Stimulated activated naive B cell treated with anti-CD40 and anti-IgM and Interleukin-4, amounts not matched to agents 10 μg/mL and 1 μg/mL and 100 μg/mL, for 72 hours (primary cell): ENCODE measurements around the gene PAX5.

Experiments
- ATAC-seq, 2 donors: fragments of 150-1000 bp; cut with Tn5 transposase; replicated peaks; 2 replicates each; pipeline ENCODE4 v1.10.0; 2021; ENCODE audit warnings: moderate library complexity in 1 of 2
- DNase-seq: peaks from one replicate; pipeline ENCODE4 v3.0.0; 2021
- H3K27ac Mint-ChIP-seq: one replicate; pipeline ENCODE4 v1.8.0; 2022; ENCODE audit warnings: mild to moderate bottlenecking, mixed read lengths
- H3K27me3 Mint-ChIP-seq, 2 donors: one replicate each; pipeline ENCODE4 v1.8.0; 2022; ENCODE audit warnings: mixed read lengths in 2 of 2
- H3K36me3 Mint-ChIP-seq, 2 donors: one replicate each; pipeline ENCODE4 v1.8.0; 2022; ENCODE audit warnings: mixed read lengths in 2 of 2, mild to moderate bottlenecking in 1 of 2
- H3K4me1 Mint-ChIP-seq, 2 donors: one replicate each; pipeline ENCODE4 v1.8.0; 2022; ENCODE audit warnings: mixed read lengths in 2 of 2, mild to moderate bottlenecking in 1 of 2
- H3K4me3 Mint-ChIP-seq, 2 donors: one replicate each; pipeline ENCODE4 v1.8.0; 2022; ENCODE audit warnings: mild to moderate bottlenecking in 2 of 2, mixed read lengths in 2 of 2, moderate library complexity in 1 of 2
- H3K9me3 Mint-ChIP-seq, 2 donors: one replicate each; pipeline ENCODE4 v1.8.0; 2022; ENCODE audit warnings: mixed read lengths in 2 of 2, mild to moderate bottlenecking in 1 of 2

The PAX5 gene

DNA sequence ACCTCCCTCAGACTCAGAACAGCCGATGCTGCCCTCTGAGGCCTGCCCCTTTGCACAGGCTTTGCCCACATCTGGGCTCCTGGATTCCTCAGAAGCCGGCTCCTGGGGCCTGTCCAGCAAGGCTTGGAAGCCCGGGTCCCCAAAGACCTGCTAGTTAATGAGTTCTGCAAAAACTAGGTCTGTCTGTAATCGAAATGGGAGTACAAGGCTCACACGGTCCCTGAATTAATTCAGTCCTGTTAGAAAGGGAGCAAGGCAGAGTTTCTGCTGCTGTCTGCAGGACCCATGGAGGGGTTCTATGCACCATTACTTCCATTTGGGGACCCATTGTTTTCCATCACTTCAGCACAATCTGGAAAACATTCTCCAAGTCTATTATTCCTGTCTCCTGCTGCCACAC is 239.6 kb downstream of the PAX5 start:
- no peak overlapping the region for H3K27ac Mint-ChIP-seq
- ATAC-seq (no peak), DNase-seq (no peak)
- peaks cover 10 to 17% of the 10 kb centered on the region in 2 donors for H3K9me3 Mint-ChIP-seq
- peaks cover 5 to 9% of the 10 kb centered on the region in 2 donors for H3K36me3 Mint-ChIP-seq
- H3K4me1 Mint-ChIP-seq: no peaks in the 10 kb centered on the region
- no peak overlapping the region for H3K4me3 Mint-ChIP-seq
- no peaks in the 10 kb centered on the region for H3K27me3 Mint-ChIP-seq

DNA sequence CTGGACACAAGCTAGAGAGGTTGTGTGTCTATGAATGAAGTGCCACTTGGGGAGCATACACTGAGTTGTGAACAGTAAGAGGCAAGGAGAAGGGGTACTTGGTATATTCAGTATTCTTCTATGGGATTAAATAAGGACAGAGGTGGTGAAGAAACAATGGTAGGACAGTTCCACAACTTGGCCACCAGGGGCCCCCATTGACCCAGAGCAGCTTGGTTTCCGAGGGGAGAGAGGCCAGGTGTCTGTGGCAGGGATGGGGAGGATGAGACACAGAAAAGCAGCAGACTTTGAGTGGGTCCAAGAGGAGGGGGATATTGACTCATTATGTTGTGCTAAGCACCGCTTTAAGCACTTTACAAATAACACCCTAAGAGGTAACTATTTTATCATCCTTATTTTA is 240.8 kb downstream of the PAX5 start:
- no peak for DNase-seq
- Mint-ChIP-seq H3K27ac (no peak overlapping the region), H3K4me3 (no peak overlapping the region), H3K27me3 (no peaks in the 10 kb centered on the region), H3K4me1 (no peaks in the 10 kb centered on the region), H3K9me3 (peaks cover 10 to 17% of the 10 kb centered on the region in 2 donors), H3K36me3 (peaks cover 5 to 9% of the 10 kb centered on the region in 2 donors)
- no peak for ATAC-seq

GRCh38 chr9:36791222-36791950 is 242.7 kb downstream of the PAX5 start:
- Mint-ChIP-seq H3K36me3 (peaks cover 5 to 9% of the 10 kb centered on the region in 2 donors), H3K9me3 (peaks cover 9 to 13% of the 10 kb centered on the region in 2 donors), H3K4me3 (no peak overlapping the region), H3K4me1 (no peaks in the 10 kb centered on the region), H3K27me3 (no peaks in the 10 kb centered on the region), H3K27ac (no peak overlapping the region)
- DNase-seq: no peak
- no peak for ATAC-seq

DNA sequence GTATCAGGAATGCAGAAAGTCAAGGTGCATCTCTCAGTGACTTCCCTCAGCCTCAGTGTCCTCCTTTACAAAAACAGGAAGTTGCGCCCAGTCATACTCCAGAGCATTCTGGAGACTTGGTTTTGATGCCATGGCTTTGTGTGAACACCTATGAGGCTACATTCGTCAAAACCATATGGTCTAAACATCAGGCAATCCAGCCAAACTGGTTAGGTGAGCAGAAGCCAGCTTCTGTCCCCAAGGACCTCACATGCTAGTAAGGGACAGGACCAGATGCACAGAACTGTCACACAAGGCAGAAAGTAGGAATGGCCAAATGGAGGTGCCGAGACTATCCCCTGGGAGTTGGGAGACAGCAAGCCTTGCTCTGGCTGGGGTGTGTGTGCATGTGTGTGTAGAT is 244.2 kb downstream of the PAX5 start:
- Mint-ChIP-seq H3K4me3 (no peak overlapping the region), H3K9me3 (peaks cover 9 to 13% of the 10 kb centered on the region in 2 donors)

GRCh38 chr9:36788534-36788933 is 245.5 kb downstream of the PAX5 start:
- Mint-ChIP-seq H3K27ac (no peak overlapping the region), H3K27me3 (peaks cover 14 to 17% of the 10 kb centered on the region in 2 donors), H3K4me3 (no peak overlapping the region), H3K4me1 (no peaks in the 10 kb centered on the region), H3K9me3 (peaks cover 6 to 10% of the 10 kb centered on the region in 2 donors), H3K36me3 (peaks cover 5 to 6% of the 10 kb centered on the region in 2 donors)
- DNase-seq (no peak), ATAC-seq (peak; percentile 50 to 57)

More for the DNA sequence above, 244.2 kb downstream of the PAX5 start:
- DNase-seq (no peak), ATAC-seq (no peak)
- H3K36me3 Mint-ChIP-seq: peaks cover 5 to 9% of the 10 kb centered on the region in 2 donors
- peaks cover 5 to 9% of the 10 kb centered on the region in 2 donors for H3K27me3 Mint-ChIP-seq
- H3K27ac Mint-ChIP-seq: no peak overlapping the region
- H3K4me1 Mint-ChIP-seq: no peaks in the 10 kb centered on the region

GRCh38 chr9:36787709-36788108 is 246.4 kb downstream of the PAX5 start:
- peaks cover 1 to 4% of the 10 kb centered on the region in 2 donors for H3K9me3 Mint-ChIP-seq
- no peaks in the 10 kb centered on the region for H3K4me1 Mint-ChIP-seq
- peak overlapping the region; percentile 60 for H3K27ac Mint-ChIP-seq
- ATAC-seq: no peak
- peaks cover 0 to 2% of the 10 kb centered on the region in 2 donors for H3K36me3 Mint-ChIP-seq
- H3K4me3 Mint-ChIP-seq: no peak overlapping the region
- H3K27me3 Mint-ChIP-seq: peaks cover 14 to 24% of the 10 kb centered on the region in 2 donors
- no peak for DNase-seq
